GM19452 (cell line): ENCODE measurements around the gene SERINC5.
"Not testable (repeated sequence)": the region's sequence is repeated elsewhere in the genome, so short reads cannot be mapped to it uniquely, and the experiment has no call there.

Experiments used
- ATAC-seq: cut with Tn5 transposase; IDR thresholded peaks from one replicate; pipeline ENCODE4 v1.9.1; 2021; ENCODE audit not compliant: unreplicated experiment

SERINC5 gene

DNA sequence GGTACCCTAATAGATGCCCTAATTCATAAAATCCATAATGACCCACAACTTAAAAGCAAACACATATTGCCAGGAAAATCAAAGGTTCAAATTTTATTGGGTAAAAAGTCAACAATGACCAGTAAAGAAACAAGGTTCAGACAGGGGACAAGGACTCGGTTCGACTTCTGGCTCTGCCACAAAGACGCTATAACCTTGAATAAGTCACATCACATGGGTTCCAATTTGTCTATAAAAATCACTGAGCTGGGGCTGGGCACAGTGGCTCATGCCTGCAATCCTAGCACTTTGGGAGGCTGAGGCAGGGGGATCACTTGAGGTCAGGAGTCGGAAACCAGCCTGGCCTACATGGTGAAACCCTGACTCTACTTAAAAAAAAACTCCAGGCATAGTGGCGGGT is 80.5 kb downstream of the SERINC5 start:
- ATAC-seq = no peak

DNA sequence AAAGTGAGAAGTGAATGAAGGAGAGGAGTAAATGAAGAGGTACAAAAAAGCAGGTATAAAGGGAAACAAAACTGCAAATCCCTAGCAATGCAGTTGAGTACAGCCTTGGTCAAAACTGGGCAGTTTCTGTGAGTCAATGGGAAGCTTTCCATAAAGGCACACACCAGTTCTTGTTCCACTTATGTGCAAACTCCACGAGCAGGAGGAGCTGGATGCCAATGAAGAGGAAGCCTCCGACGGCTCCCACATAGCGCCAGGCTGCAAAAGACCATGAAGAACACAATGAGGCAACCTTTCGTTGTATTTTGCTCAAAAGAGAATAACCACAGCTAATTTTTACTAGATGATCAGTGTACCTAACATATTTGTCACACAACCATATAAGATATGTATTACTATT is 81.1 kb downstream of the SERINC5 start:
- ATAC-seq = no peak

DNA sequence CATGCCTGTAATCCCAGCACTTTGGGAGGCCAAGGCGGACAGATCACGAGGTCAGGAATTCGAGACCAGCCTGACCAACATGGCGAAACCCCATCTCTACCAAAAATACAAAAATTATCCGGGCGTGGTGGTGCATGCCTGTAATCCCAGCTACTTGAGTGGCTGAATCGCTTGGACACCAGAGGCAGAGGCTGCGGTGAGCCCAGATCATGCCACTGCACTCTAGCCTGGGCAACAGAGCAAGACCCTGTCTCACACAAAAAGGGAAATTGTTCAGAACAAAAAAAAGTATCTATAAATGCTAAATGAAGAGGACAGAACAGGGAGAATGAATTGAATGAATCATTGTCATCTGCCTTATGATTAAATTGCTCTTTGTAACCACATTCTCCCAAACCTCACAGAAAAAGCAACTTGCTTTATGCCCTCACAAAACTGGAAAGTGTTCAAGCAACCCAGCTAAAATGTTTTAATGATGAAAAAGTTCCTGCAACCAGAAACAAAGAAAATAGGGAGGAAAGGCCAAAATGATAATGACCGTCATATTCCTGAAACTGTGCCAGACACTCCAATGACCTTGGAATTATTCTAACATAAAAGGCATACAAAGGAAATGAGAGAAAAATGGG is 83.7 kb downstream of the SERINC5 start:
- ATAC-seq = no peak

DNA sequence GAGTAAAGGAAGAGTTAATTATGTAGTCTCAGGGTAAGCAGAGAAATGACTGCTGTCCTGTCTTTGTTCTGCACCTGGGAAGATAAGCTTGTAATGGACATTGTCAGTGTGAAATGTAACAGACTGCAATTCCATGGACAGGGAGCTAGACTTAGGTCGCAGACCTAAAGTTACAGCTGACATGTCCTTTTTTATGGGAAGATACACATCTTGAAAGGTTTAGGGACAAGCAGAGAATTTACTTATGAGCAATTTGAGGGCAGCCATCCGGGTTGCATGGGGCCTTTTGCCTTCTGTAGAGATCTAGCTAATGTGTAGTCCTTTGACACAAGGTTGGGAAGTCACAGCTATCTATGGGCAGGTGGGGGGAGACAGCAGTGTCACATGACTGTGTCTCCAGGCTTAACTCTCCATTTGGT is 85.7 kb downstream of the SERINC5 start:
- ATAC-seq = no peak

GRCh38 chr5:80168388-80169028 is 87.3 kb downstream of the SERINC5 start:
- no peak for ATAC-seq

DNA sequence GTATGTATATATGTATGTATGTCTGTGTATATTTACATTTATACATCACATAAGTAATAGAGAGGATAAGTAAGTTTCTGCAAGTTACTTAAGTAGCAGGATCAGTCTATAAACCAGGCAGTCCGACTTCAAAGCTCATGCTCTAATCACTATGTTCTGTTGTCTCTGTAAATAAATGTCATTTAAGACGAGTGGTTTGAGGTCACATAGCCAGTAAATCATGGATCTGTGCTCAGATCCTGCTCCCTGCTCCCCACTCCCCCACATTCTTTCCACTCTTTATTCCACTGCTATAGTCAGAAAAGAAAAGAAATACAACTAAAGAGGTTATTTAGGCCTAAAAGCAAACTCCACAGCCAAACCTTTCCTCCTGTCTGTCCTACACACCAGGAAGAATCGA is 90.4 kb downstream of the SERINC5 start:
- ATAC-seq = no peak

- ATAC-seq = no peak
Measured at GRCh38 chr5:80161165-80161564, 94.7 kb downstream of the SERINC5 start.

- ATAC-seq = no peak
Measured at GRCh38 chr5:80160242-80160641, 95.6 kb downstream of the SERINC5 start.

GRCh38 chr5:80159133-80159815 is 96.6 kb downstream of the SERINC5 start:
- no peak for ATAC-seq

DNA sequence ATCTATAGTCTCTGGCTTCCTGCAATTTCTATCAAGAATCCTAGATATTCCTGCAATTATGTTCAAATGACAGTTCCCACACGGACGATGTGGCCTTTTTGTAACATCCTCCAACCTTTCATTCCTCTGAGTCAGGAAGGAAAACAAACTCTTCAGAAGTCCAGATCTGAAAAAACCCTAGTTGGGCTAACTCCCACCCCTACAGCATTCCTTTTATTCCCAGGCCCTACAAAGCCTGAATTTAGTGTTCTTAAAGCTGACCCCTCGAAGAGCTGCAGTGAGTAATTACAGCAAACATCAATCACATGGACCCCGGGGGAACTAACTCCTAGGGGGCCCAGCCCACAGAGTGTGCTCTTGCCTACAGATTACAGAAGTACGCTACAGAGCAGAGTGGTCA is 99.7 kb downstream of the SERINC5 start:
- no peak for ATAC-seq

- no peak for ATAC-seq
Measured at GRCh38 chr5:80154749-80155148, 101.1 kb downstream of the SERINC5 start.

- not testable (repeated sequence) for ATAC-seq
Measured at GRCh38 chr5:80154289-80154688, 101.6 kb downstream of the SERINC5 start.

GRCh38 chr5:80153586-80154126 is 102.2 kb downstream of the SERINC5 start:
- no peak for ATAC-seq

DNA sequence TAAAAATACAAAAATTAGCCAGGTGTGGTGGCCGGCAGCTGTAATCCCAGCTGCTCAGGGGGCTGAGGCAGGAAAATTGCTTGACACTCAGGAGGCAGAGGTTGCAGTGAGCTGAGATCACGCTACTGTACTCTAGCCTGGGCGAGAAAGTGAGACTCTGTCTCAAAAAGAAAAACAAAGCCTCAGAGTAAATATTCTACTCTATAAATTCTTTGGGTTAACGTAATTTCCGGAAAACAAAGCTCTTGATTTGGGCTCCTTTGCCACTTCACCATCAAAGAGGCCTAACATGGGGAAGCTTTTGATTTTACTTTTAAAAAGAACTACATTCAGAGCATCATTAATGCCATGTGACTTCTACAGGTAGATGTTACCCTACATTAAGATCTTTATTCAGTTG is 103.1 kb downstream of the SERINC5 start:
- no peak for ATAC-seq

- ATAC-seq = no peak
Measured at GRCh38 chr5:80151890-80152289, 104.0 kb downstream of the SERINC5 start.

GRCh38 chr5:80150731-80151130 is 105.1 kb downstream of the SERINC5 start:
- ATAC-seq = no peak

- ATAC-seq = no peak
Measured at GRCh38 chr5:80149161-80149609, 106.7 kb downstream of the SERINC5 start.

DNA sequence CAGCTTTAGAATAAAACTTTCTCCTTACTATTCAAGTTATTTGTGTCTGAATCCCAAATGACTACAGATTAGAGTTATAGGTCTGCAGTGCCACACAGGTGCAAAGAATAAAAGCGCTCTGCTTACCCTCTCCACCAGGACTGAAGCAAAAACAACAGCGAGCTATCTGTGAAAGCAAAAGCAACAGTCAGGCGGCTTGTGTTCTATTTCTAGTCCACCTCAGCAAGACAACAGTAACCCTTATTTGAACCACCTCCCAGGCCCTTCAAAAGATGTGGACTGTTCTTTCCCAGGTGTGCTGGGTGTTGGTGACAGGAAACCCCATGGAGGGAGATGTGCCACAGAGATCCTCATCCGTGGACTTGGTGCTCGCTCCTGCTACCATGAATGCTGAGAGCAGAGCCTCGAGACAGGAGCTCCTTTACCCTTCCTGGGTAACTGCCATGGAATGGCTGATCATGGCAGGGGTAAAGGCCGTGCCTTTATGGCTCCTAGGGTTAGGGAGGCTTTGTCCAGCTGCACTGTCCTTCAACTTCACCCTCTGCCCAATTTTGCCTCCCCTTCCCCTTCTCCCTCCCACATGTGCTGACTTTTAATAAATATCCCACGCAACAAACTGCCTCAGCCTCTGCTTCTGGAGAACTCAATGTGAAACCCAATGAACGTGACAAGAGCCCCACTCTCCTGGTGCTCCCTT is 108.6 kb downstream of the SERINC5 start:
- ATAC-seq = no peak

GRCh38 chr5:80146046-80146445 is 109.8 kb downstream of the SERINC5 start:
- ATAC-seq = no peak

GRCh38 chr5:80143491-80143890 is 112.4 kb downstream of the SERINC5 start:
- ATAC-seq = no peak

DNA sequence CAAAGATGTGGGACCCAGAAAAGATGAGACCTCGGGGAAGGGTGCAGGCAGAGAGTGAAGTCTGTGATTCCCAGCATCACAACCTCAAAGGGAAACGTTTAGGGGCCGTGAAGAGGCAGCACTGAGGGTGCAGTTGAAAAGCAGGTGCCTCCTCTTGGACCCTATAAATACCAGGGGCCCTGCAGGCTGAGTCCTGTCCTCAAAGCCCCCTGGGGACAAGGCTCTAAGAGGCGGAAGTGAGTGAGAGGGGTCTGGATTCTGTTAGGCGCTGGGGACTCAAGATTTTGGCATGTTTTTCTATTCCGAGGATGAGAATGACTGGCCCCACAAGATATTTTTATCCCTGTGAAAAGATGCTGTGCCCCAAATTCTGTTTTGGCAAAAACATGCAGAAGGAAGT is 112.9 kb downstream of the SERINC5 start:
- no peak for ATAC-seq
